HG03045 (cell line): Measurements from ENCODE around the gene JAKMIP1.

Source experiments
- ATAC-seq: cut with Tn5 transposase; IDR thresholded peaks from one replicate; pipeline ENCODE4 v1.9.1; 2021; ENCODE audit warnings: mild to moderate bottlenecking, moderate library complexity; ENCODE audit not compliant: unreplicated experiment

Gene JAKMIP1

DNA sequence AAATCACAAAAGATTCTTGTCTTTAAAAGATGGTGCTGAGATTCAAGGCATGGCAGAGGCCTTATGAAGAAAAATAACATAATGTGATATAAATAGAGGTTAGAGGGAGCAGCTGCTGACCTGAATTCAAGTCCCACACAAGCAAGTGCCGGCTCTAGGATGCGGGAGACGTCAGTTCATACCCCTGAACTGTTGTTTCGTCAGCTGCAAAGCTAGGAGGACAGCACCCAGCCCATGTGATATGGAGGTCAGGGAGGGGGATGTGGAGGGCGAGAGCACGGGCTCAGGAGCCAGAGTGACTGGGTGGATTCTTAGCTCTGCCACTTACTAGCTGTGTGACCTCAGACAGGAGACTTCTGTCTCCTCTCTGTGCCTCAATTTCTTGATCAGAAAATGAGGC lies 77.9 kb downstream of the JAKMIP1 start:
- no peak for ATAC-seq

GRCh38 chr4:6121941-6122340 lies 78.4 kb downstream of the JAKMIP1 start:
- ATAC-seq = no peak

GRCh38 chr4:6121276-6121850 lies 79.0 kb downstream of the JAKMIP1 start:
- no peak for ATAC-seq

- no peak for ATAC-seq
Observed at GRCh38 chr4:6120361-6120760, 80.0 kb downstream of the JAKMIP1 start.

DNA sequence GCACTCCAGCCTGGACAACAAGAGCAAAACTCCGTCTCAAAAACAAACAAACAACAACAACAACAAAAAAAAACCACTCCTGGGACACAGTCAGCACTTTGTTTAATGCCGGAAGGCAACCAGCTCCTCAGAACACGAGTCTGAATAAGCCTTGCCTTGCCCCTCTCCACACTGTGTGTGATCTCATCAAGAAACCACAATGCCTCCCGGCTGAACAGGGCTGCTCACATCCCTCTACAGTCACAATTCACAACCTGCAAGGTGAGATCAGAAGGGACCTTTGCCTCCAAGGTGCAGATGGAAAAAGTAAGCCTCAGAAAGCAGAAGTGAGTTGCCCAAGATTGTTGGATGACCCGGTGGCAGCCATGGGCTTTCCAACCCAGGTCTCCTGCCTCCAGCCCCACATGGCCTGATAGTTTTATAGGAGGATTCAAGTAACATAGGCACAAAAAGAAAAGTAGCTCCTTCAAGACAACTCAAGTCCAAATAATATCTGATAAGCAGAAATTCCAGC lies 80.8 kb downstream of the JAKMIP1 start:
- no peak for ATAC-seq

DNA sequence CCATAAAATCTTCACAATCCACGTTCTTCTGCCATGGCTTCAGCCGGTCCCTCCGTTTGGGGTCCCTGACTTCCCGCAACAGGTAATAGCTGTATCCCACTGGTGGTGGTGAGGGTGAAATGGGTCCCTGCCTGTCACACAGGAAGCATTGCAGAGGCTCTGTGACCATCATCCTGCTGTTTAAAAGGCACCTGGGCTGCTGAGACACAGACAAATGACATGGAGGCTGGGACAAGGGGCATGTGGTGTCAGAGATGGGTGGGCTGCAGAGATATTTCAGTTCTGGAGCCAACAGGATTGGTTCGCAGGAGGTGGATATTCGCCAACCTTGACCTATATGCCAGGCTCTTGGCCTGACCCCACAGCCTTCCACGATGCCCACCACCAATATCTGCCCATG lies 82.1 kb downstream of the JAKMIP1 start:
- ATAC-seq = no peak

DNA sequence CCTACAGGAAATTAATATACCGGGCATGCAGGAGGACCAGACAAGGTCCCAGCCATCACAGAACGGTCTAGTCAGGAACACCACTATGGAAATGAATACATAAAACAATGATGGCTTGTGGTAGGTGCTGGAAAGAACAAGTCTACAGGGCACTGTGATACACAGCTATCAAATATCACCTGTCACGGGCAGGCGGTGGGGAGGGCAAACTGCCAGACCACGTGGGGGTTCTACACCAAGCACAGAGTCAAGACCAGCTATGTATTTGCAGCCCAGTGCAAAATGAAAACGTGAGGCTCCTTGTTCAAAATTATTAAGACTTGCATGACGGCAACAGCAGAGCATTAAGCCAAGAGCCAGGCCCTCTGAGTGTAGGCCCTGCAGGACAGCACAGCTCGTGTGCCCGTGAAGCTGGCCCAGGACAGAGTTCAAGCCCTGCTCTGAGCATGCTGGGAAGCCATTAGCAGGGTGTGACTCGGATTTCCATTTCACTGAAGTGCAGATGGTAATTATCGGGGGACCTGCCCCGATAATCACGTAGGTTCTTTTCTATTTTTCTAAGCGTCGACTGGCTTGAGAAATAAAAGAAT lies 83.6 kb downstream of the JAKMIP1 start:
- ATAC-seq = no peak

GRCh38 chr4:6115746-6116586 lies 84.4 kb downstream of the JAKMIP1 start:
- no peak for ATAC-seq

DNA sequence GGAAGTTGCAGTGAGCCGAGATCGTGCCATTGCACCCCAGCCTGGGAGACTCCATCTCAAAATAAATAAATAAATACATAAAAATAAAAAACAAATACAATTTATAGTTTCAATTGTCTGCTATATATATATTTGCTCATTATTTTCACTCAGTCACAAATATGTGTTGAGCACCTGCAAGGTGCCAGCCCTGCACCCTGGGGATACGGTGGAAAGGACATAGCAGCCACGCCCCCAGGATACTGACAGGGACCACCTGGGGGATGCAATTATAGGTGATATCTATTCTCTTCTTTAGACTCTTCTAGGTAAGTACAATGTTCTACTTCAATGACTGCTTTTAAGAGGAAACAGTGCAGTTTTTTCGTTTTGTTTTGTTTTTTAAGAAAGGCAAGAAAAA lies 85.0 kb downstream of the JAKMIP1 start:
- ATAC-seq = no peak

DNA sequence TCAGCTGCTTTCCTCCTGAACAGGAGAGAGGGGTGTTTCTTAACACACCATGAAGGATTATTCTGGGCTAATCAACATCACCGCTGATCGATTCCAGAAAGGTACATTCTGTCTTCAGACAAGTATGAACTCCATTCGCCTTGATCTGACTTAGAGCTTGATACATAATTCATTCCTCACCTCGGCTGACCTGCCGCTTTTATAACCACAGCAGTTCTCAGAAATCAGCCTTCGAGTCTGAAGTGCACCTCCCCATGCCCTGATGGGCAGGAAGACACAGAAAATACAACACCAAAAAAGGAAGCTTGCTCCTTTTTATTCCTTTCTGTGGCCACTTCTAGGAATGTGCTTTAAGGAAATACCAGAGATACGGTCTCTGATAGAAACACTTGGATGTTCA lies 85.7 kb downstream of the JAKMIP1 start:
- ATAC-seq = no peak

- ATAC-seq = no peak
Observed at GRCh38 chr4:6114181-6114580, 86.2 kb downstream of the JAKMIP1 start.

GRCh38 chr4:6113641-6114040 lies 86.7 kb downstream of the JAKMIP1 start:
- ATAC-seq = no peak

GRCh38 chr4:6112606-6113290 lies 87.6 kb downstream of the JAKMIP1 start:
- no peak for ATAC-seq

DNA sequence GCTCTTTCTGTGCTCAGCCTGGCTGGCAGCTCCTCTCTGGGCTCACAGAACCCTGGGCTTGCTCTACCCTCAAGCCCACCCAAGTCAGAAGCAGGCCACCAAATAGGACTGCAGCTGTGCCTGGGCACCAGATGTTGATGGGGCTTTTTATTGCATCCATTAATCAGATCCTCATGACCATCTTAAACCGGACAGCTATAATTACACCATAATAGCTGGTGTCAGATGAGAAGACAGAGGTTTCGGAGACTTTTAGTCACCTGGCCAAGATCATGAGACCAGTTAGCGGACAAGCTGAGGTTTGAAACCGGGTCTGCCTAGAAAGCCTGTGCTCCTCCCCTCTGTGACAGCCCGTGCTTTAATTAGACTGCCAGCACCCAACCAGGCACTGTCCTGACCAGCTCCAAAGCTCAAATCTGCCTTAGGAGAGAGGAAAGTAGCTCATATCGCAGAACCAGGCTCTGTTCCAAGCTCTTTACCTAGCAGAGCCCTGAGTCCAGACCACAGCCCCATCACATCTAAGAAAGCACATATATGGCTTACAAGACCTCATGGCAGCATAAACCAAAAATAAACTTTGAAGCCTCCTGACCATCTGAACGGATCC lies 88.9 kb downstream of the JAKMIP1 start:
- ATAC-seq = no peak

- ATAC-seq = no peak
Observed at GRCh38 chr4:6110681-6111353, 89.5 kb downstream of the JAKMIP1 start.

- ATAC-seq = no peak
Observed at GRCh38 chr4:6109842-6110560, 90.3 kb downstream of the JAKMIP1 start.

- no peak for ATAC-seq
Observed at GRCh38 chr4:6107886-6108285, 92.5 kb downstream of the JAKMIP1 start.

DNA sequence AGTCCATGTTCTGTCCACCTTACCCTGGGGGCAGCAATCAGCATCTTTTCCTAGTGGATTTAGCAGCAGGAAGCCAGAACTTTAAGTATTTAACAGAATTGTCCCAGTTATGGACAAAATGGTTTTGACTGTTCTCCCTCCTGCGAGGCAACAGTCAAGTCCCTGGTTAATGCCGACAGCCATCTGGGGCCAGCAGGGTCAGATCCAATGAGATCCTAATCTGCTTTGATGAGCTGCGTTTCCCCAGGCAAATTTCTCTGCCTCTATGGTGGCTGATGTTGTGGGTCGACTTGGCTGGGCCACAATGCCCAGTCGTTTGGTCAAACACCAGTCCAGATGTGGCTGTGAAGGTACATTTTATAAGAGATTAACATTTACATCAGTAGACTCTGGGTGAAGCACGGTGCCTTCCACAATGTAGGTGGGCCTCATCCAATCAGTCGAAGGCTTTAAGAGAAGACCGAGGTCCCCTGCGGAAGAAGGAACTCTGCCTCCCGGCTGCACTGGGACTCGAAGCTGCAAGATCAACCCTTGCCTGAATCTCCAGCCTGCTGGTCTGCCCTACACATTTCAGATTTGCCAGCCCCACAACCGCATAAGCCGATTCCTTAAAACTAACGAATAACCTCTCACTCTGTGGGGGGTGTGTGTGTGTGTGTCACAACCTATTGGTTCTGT lies 93.1 kb downstream of the JAKMIP1 start:
- no peak for ATAC-seq

DNA sequence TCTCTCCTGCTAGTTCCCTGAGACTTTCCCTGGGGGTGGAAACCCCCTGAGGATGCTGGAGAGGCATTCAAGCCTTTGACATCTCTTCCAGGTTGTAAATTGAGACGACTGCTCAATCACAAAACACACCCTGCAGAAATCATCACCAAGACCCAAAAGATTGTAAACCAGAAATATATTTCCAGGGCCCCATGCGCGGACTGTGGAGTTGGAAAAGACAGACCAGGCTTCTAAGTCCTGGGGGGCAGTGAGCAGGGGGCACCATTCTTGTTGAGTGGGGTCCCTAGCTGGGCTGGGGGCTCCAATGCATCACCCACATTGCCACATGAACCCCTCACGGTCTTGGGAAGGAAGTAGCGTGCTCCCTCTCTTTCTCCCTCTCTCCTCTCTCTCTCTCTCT lies 94.2 kb downstream of the JAKMIP1 start:
- no peak for ATAC-seq
